GM23338 (cell line): Measurements from ENCODE around the gene PTPRN2. TPM values are rescaled to one million over a fixed set of nuclear protein-coding genes. Genes with fewer than 3 reads are reported as not detected.

Source experiments
- ATAC-seq: fragments of 200-7000 bp; cut with Tn5 transposase; 3 replicates; pipeline ENCODE4 v1.9.1; 2020
- DNase-seq: peaks from one replicate; pipeline ENCODE4 v3.0.0-alpha.2; 2015; ENCODE audit warnings: low spot score
- H2AFZ ChIP-seq: fragments of 200-600 bp; sonication (generic); 2 replicates; pipeline ENCODE4 v1.8.0; 2016; ENCODE audit warnings: antibody characterized with exemption, mild to moderate bottlenecking, moderate library complexity
- H3F3A ChIP-seq: fragments of 200-600 bp; sonication (generic); replicated peaks from 2 replicates; pipeline ENCODE4 v1.8.0; 2017; ENCODE audit warnings: antibody characterized with exemption, mixed run types, low read depth
- H3K27ac ChIP-seq: fragments of 200-600 bp; sonication (generic); 2 replicates; pipeline ENCODE4 v1.6.1; 2016; ENCODE audit warnings: low read depth
- H3K27me3 ChIP-seq: fragments of 200-600 bp; sonication (generic); 2 replicates; pipeline ENCODE4 v1.8.0; 2016; ENCODE audit warnings: mild to moderate bottlenecking, mixed run types, moderate library complexity; ENCODE audit not compliant: insufficient read depth
- H3K36me3 ChIP-seq: fragments of 200-600 bp; sonication (generic); 2 replicates; pipeline ENCODE4 v1.8.0; 2016; ENCODE audit warnings: mild to moderate bottlenecking; ENCODE audit not compliant: insufficient read depth
- H3K4me1 ChIP-seq: fragments of 200-600 bp; sonication (generic); 2 replicates; pipeline ENCODE4 v1.8.0; 2016; ENCODE audit warnings: mild to moderate bottlenecking, moderate library complexity; ENCODE audit not compliant: insufficient read depth
- H3K4me2 ChIP-seq: fragments of 200-600 bp; sonication (generic); 2 replicates; pipeline ENCODE4 v1.7.1; 2017; ENCODE audit warnings: mixed run types
- H3K4me3 ChIP-seq: fragments of 200-600 bp; sonication (generic); 2 replicates; pipeline ENCODE4 v1.6.1; 2016; ENCODE audit warnings: mixed run types
- H3K79me2 ChIP-seq: fragments of 200-600 bp; sonication (generic); replicated peaks from 2 replicates; pipeline ENCODE4 v1.8.0; 2017; ENCODE audit warnings: mild to moderate bottlenecking; ENCODE audit not compliant: insufficient read depth
- H3K9me2 ChIP-seq: fragments of 200-600 bp; sonication (generic); 2 replicates; pipeline ENCODE4 v1.8.0; 2017; ENCODE audit not compliant: insufficient read depth
- H4K20me1 ChIP-seq: fragments of 200-600 bp; sonication (generic); replicated peaks from 2 replicates; pipeline ENCODE4 v1.8.0; 2017; ENCODE audit warnings: mild to moderate bottlenecking; ENCODE audit not compliant: insufficient read depth
- H3K27ac Mint-ChIP-seq: 2 replicates; pipeline ENCODE4 v1.8.0; 2020; ENCODE audit warnings: inconsistent platforms, mild to moderate bottlenecking, moderate library complexity, mixed read lengths
- H3K27me3 Mint-ChIP-seq: 3 replicates; pipeline ENCODE4 v1.8.0; 2022; ENCODE audit warnings: low read depth, mild to moderate bottlenecking, moderate library complexity, mixed read lengths, inconsistent platforms; ENCODE audit not compliant: insufficient read depth, poor library complexity
- H3K36me3 Mint-ChIP-seq: 3 replicates; pipeline ENCODE4 v1.8.0; 2021; ENCODE audit warnings: low read depth, mild to moderate bottlenecking, inconsistent platforms, moderate library complexity, mixed read lengths
- H3K4me1 Mint-ChIP-seq: 3 replicates; pipeline ENCODE4 v1.8.0; 2020; ENCODE audit warnings: mild to moderate bottlenecking, inconsistent platforms, mixed read lengths
- H3K4me3 Mint-ChIP-seq: 3 replicates; pipeline ENCODE4 v1.8.0; 2021; ENCODE audit warnings: moderate library complexity, mild to moderate bottlenecking, inconsistent platforms, mixed read lengths
- H3K9me3 Mint-ChIP-seq: 3 replicates; pipeline ENCODE4 v1.8.0; 2020; ENCODE audit warnings: moderate library complexity, mild to moderate bottlenecking, inconsistent platforms, mixed read lengths
- EZH2phosphoT487 ChIP-seq: fragments of 200-600 bp; sonication (generic); IDR thresholded peaks from one replicate; pipeline ENCODE4 v1.8.1; 2018; ENCODE audit warnings: antibody characterized with exemption; ENCODE audit not compliant: unreplicated experiment
- JUNB ChIP-seq: IDR thresholded peaks from one replicate; pipeline ENCODE4 v1.6.1; 2016; ENCODE audit warnings: antibody characterized with exemption; ENCODE audit not compliant: unreplicated experiment
- NANOG ChIP-seq: IDR thresholded peaks from 2 replicates; pipeline ENCODE4 v1.6.1; 2016; ENCODE audit warnings: antibody characterized with exemption, borderline replicate concordance
- STAT1 ChIP-seq: IDR thresholded peaks from one replicate; pipeline ENCODE4 v1.6.1; 2016; ENCODE audit warnings: antibody characterized with exemption; ENCODE audit not compliant: unreplicated experiment
- ZNF114 ChIP-seq: fragments of 250-450 bp; sonication (Bioruptor Pico); IDR thresholded peaks from 2 replicates; pipeline ENCODE4 v1.5.0; 2020; ENCODE audit warnings: mild to moderate bottlenecking, moderate library complexity
- ZNF331 ChIP-seq: fragments of 250-450 bp; sonication (Bioruptor Pico); IDR thresholded peaks from 2 replicates; pipeline ENCODE4 v1.5.0; 2020; ENCODE audit warnings: low read depth, mild to moderate bottlenecking, moderate library complexity
- polyA plus RNA-seq: library from polyadenylated mRNA; unstranded; fragments of >200 nt; fragmentation: Nextera tagmentation; extraction: Ambion mirVana; gene quantifications from 2 replicates; pipeline ENCODE4 v1.2.1, GENCODE V29; 2016
- total RNA-seq: library from RNA; depleted of rRNA; stranded (reverse); fragments of >200 nt; shearing (Covaris generic); gene quantifications from 2 replicates; pipeline ENCODE4 v1.2.3, GENCODE V29; 2014
- TF ChIP-seq, protein P1 (sequence below): fragments of 250-450 bp; sonication (Bioruptor Pico); IDR thresholded peaks from 2 replicates; pipeline ENCODE4 v1.5.0; 2020; ENCODE audit warnings: mild to moderate bottlenecking, moderate library complexity
- TF ChIP-seq, protein P2 (sequence below): IDR thresholded peaks from 2 replicates; pipeline ENCODE4 v1.6.1; 2016; ENCODE audit warnings: antibody characterized with exemption
- TF ChIP-seq, protein P3 (sequence below): IDR thresholded peaks from one replicate; pipeline ENCODE4 v1.6.1; 2018; ENCODE audit warnings: antibody characterized with exemption; ENCODE audit not compliant: unreplicated experiment
- TF ChIP-seq, protein P4 (sequence below), 2 experiments: fragments of 200-600 bp in 1 of 2; sonication (generic) in 1 of 2; conservative IDR thresholded peaks; 2 replicates each; pipeline versions ENCODE4 v1.5.1 to v1.6.1; 2016 to 2017; ENCODE audit warnings: antibody characterized with exemption in 2 of 2, low read depth in 2 of 2, mild to moderate bottlenecking in 2 of 2, moderate library complexity in 1 of 2

Gene PTPRN2
- total and polyA plus RNA-seq, 2 experiments from 2014 or later, result 0.87 to 4.0 TPM

DNA sequence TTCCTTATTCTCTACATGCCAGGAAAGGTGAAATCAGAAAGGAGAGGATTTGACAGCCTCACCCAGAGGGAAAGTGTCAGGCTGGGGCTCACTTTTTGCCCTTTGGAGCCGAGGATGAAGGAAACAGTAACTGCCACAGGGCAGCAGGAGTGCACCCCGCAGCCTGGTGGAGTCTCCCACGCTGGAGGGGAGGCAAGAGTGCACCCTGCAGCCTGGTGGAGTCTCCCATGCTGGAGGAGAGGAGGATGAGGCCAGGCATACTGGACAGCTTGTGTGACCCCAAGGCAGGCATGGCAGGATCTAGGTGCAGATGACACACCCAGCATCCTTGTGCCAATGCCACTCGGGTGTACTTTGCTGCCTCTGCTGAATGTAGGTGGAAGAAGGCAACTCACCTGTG, 766.8 kb downstream of the PTPRN2 start (continued):
- TF ChIP-seq, protein P1, sequence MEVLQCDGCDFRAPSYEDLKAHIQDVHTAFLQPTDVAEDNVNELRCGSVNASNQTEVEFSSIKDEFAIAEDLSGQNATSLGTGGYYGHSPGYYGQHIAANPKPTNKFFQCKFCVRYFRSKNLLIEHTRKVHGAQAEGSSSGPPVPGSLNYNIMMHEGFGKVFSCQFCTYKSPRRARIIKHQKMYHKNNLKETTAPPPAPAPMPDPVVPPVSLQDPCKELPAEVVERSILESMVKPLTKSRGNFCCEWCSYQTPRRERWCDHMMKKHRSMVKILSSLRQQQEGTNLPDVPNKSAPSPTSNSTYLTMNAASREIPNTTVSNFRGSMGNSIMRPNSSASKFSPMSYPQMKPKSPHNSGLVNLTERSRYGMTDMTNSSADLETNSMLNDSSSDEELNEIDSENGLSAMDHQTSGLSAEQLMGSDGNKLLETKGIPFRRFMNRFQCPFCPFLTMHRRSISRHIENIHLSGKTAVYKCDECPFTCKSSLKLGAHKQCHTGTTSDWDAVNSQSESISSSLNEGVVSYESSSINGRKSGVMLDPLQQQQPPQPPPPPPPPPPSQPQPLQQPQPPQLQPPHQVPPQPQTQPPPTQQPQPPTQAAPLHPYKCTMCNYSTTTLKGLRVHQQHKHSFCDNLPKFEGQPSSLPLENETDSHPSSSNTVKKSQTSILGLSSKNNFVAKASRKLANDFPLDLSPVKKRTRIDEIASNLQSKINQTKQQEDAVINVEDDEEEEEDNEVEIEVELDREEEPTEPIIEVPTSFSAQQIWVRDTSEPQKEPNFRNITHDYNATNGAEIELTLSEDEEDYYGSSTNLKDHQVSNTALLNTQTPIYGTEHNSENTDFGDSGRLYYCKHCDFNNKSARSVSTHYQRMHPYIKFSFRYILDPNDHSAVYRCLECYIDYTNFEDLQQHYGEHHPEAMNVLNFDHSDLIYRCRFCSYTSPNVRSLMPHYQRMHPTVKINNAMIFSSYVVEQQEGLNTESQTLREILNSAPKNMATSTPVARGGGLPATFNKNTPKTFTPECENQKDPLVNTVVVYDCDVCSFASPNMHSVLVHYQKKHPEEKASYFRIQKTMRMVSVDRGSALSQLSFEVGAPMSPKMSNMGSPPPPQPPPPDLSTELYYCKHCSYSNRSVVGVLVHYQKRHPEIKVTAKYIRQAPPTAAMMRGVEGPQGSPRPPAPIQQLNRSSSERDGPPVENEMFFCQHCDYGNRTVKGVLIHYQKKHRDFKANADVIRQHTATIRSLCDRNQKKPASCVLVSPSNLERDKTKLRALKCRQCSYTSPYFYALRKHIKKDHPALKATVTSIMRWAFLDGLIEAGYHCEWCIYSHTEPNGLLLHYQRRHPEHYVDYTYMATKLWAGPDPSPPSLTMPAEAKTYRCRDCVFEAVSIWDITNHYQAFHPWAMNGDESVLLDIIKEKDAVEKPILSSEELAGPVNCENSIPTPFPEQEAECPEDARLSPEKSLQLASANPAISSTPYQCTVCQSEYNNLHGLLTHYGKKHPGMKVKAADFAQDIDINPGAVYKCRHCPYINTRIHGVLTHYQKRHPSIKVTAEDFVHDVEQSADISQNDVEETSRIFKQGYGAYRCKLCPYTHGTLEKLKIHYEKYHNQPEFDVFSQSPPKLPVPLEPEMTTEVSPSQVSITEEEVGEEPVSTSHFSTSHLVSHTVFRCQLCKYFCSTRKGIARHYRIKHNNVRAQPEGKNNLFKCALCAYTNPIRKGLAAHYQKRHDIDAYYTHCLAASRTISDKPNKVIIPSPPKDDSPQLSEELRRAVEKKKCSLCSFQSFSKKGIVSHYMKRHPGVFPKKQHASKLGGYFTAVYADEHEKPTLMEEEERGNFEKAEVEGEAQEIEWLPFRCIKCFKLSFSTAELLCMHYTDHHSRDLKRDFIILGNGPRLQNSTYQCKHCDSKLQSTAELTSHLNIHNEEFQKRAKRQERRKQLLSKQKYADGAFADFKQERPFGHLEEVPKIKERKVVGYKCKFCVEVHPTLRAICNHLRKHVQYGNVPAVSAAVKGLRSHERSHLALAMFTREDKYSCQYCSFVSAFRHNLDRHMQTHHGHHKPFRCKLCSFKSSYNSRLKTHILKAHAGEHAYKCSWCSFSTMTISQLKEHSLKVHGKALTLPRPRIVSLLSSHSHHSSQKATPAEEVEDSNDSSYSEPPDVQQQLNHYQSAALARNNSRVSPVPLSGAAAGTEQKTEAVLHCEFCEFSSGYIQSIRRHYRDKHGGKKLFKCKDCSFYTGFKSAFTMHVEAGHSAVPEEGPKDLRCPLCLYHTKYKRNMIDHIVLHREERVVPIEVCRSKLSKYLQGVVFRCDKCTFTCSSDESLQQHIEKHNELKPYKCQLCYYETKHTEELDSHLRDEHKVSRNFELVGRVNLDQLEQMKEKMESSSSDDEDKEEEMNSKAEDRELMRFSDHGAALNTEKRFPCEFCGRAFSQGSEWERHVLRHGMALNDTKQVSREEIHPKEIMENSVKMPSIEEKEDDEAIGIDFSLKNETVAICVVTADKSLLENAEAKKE (CRISPR knock-in tag), result no peak

DNA sequence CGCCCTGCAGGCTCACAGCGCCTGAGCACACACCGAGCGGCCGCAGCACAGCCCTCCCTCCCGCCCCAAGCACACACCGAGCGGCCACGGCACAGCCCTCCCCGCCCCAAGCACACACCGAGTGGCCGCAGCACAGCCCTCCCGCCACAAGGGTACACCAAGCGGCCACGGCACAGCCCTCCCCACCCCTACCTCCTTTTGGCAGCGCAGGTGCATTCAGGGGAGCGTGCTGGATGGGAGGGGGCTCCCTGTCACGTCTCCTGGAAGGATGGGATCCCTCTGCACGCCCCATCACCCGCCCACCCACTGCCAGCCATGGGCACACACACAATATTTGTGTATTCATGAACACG, 768.2 kb downstream of the PTPRN2 start:
- no peak overlapping the region for H3K27ac ChIP-seq
- H3K79me2 ChIP-seq, result no peaks in the 10 kb centered on the region
- H3K4me2 ChIP-seq, result no peak overlapping the region
- DNase-seq (no peak), ATAC-seq (no peak)
- no peaks in the 10 kb centered on the region for H3K4me1 ChIP-seq
- Mint-ChIP-seq H3K9me3 (peaks cover 56% of the 10 kb centered on the region), H3K4me1 (no peaks in the 10 kb centered on the region), H3K27me3 (peaks cover 5% of the 10 kb centered on the region), H3K27ac (no peak overlapping the region), H3K4me3 (no peak overlapping the region), H3K36me3 (peaks cover 15% of the 10 kb centered on the region)
- no peaks in the 10 kb centered on the region for H3K27me3 ChIP-seq
- H3K36me3 ChIP-seq, result no peaks in the 10 kb centered on the region
- no peaks in the 10 kb centered on the region for H3K9me2 ChIP-seq
- H3F3A ChIP-seq, result no peaks in the 10 kb centered on the region
- H3K4me3 ChIP-seq, result no peak overlapping the region
- H2AFZ ChIP-seq, result no peak overlapping the region
- H4K20me1 ChIP-seq, result no peaks in the 10 kb centered on the region
- TF ChIP-seq NANOG (no peak), ZNF114 (CRISPR knock-in tag) (no peak), STAT1 (no peak), JUNB (no peak), EZH2phosphoT487 (no peak), ZNF331 (no peak)
- TF ChIP-seq, protein P2, sequence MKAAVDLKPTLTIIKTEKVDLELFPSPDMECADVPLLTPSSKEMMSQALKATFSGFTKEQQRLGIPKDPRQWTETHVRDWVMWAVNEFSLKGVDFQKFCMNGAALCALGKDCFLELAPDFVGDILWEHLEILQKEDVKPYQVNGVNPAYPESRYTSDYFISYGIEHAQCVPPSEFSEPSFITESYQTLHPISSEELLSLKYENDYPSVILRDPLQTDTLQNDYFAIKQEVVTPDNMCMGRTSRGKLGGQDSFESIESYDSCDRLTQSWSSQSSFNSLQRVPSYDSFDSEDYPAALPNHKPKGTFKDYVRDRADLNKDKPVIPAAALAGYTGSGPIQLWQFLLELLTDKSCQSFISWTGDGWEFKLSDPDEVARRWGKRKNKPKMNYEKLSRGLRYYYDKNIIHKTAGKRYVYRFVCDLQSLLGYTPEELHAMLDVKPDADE, result no peak
- TF ChIP-seq, protein P3, sequence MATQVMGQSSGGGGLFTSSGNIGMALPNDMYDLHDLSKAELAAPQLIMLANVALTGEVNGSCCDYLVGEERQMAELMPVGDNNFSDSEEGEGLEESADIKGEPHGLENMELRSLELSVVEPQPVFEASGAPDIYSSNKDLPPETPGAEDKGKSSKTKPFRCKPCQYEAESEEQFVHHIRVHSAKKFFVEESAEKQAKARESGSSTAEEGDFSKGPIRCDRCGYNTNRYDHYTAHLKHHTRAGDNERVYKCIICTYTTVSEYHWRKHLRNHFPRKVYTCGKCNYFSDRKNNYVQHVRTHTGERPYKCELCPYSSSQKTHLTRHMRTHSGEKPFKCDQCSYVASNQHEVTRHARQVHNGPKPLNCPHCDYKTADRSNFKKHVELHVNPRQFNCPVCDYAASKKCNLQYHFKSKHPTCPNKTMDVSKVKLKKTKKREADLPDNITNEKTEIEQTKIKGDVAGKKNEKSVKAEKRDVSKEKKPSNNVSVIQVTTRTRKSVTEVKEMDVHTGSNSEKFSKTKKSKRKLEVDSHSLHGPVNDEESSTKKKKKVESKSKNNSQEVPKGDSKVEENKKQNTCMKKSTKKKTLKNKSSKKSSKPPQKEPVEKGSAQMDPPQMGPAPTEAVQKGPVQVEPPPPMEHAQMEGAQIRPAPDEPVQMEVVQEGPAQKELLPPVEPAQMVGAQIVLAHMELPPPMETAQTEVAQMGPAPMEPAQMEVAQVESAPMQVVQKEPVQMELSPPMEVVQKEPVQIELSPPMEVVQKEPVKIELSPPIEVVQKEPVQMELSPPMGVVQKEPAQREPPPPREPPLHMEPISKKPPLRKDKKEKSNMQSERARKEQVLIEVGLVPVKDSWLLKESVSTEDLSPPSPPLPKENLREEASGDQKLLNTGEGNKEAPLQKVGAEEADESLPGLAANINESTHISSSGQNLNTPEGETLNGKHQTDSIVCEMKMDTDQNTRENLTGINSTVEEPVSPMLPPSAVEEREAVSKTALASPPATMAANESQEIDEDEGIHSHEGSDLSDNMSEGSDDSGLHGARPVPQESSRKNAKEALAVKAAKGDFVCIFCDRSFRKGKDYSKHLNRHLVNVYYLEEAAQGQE, result no peak
- TF ChIP-seq, protein P4, sequence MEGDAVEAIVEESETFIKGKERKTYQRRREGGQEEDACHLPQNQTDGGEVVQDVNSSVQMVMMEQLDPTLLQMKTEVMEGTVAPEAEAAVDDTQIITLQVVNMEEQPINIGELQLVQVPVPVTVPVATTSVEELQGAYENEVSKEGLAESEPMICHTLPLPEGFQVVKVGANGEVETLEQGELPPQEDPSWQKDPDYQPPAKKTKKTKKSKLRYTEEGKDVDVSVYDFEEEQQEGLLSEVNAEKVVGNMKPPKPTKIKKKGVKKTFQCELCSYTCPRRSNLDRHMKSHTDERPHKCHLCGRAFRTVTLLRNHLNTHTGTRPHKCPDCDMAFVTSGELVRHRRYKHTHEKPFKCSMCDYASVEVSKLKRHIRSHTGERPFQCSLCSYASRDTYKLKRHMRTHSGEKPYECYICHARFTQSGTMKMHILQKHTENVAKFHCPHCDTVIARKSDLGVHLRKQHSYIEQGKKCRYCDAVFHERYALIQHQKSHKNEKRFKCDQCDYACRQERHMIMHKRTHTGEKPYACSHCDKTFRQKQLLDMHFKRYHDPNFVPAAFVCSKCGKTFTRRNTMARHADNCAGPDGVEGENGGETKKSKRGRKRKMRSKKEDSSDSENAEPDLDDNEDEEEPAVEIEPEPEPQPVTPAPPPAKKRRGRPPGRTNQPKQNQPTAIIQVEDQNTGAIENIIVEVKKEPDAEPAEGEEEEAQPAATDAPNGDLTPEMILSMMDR (conservative IDR thresholded peaks at IDR 0.05; ENCODE audit: low read depth in 2 of 2), result no peak
